ENCODE measurements around the gene YARS1.

YARS1 gene

GRCh38 chr1:32817159-32817814, at the start of gene YARS1, which contains the start of gene S100PBP:
YARS1 (minus strand) TSS chr1:32817358; CDS start chr1:32817244, 114 bp downstream.
S100PBP (plus strand) TSS chr1:32817653; CDS start chr1:32826100, 8,447 bp downstream.
- DNase-seq = peak; percentile 99

- DNase-seq = no peak
Measured at GRCh38 chr1:32865639-32866405, 48.7 kb upstream of the YARS1 start.

- no peak for DNase-seq
Measured at GRCh38 chr1:32864375-32865019, 47.3 kb upstream of the YARS1 start.

GRCh38 chr1:32863881-32864245, 46.7 kb upstream of the YARS1 start:
- DNase-seq = no peak

GRCh38 chr1:32863218-32863880, 46.2 kb upstream of the YARS1 start:
- DNase-seq = no peak

GRCh38 chr1:32861904-32862695, 44.9 kb upstream of the YARS1 start:
- peak; percentile 10 for DNase-seq

- DNase-seq = no peak
Measured at GRCh38 chr1:32860566-32860965, 43.4 kb upstream of the YARS1 start.

GRCh38 chr1:32859915-32860314, 42.8 kb upstream of the YARS1 start:
- DNase-seq = no peak

- DNase-seq = no peak
Measured at GRCh38 chr1:32858791-32859190, 41.6 kb upstream of the YARS1 start.

- DNase-seq = no peak
Measured at GRCh38 chr1:32858136-32858535, 41.0 kb upstream of the YARS1 start.

GRCh38 chr1:32855861-32856617, 38.9 kb upstream of the YARS1 start:
- DNase-seq = no peak

GRCh38 chr1:32848354-32849063, 31.4 kb upstream of the YARS1 start:
- DNase-seq = no peak

- DNase-seq = no peak
Measured at GRCh38 chr1:32831878-32832277, 14.7 kb upstream of the YARS1 start.

GRCh38 chr1:32830092-32830852, 13.1 kb upstream of the YARS1 start:
- DNase-seq = no peak

GRCh38 chr1:32828341-32828740, 11.2 kb upstream of the YARS1 start:
- peak; percentile 24 for DNase-seq

- no peak for DNase-seq
Measured at GRCh38 chr1:32825181-32825580, 8.0 kb upstream of the YARS1 start.

GRCh38 chr1:32818804-32819541, 1.8 kb upstream of the YARS1 start:
- DNase-seq = no peak

GRCh38 chr1:32817815-32818786, 943 bp upstream of the YARS1 start:
- peak; percentile 79 for DNase-seq
